ENCODE results near the gene TRAM2. TPM values are rescaled to one million over a fixed set of nuclear protein-coding genes. Genes with fewer than 3 reads are reported as not detected.

The TRAM2 gene
- total and polyA plus RNA-seq, 9 of the 15 experiments (the other 6 are each of a cell fraction or from before 2014, with no cell fraction given), result 2.6 to 13.3 (median 8.9) TPM

DNA sequence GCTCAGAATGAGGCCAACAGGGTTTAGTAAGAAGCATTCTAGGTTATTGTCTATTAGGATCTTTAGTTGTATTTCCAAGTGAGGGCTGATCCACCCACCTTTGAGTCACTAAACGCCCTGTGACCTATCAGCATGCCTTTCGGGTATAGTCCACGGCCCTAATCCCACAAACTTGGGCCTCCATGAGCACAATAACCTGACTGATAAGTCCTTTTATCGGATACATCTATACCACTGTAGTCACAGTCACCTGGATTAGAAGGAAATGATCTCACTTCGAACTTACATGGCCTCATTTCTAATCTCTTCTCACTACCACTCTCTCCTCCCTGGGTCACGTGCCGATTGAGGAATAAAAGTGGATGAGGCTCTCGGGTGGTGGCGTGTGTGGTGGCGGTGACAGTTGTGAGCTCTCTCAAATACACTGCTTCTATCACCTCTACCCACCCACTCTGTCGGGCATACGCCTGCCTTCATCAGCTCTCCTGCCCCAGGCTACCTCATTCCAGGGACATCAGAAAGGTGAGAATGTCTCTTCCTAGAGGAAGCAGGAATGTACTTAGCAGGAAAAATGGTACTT is 65.2 kb downstream of the TRAM2 start (continued):
- TF ChIP-seq, protein P1, sequence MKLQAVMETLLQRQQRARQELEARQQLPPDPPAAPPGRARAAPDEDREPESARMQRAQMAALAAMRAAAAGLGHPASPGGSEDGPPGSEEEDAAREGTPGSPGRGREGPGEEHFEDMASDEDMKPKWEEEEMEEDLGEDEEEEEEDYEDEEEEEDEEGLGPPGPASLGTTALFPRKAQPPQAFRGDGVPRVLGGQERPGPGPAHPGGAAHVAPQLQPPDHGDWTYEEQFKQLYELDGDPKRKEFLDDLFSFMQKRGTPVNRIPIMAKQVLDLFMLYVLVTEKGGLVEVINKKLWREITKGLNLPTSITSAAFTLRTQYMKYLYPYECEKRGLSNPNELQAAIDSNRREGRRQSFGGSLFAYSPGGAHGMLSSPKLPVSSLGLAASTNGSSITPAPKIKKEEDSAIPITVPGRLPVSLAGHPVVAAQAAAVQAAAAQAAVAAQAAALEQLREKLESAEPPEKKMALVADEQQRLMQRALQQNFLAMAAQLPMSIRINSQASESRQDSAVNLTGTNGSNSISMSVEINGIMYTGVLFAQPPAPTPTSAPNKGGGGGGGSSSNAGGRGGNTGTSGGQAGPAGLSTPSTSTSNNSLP (IDR thresholded peaks at IDR 0.05; ENCODE audit: borderline replicate concordance, low read depth, low read length), result no peak
- TF ChIP-seq MECOM (CRISPR knock-in tag; IDR thresholded peaks at IDR 0.05) (peak; percentile 65; the same call in 1 of the 2 replicates), RB1 (IDR thresholded peaks at IDR 0.05; ENCODE audit: low read depth) (no peak), SIX5 (IDR thresholded peaks at IDR 0.05; ENCODE audit: borderline replicate concordance in 1 of 2, insufficient read depth in 1 of 2, low read depth in 1 of 2, low read length in 2 of 2) (no peak), TAF1 (IDR thresholded peaks at IDR 0.05; ENCODE audit: control insufficient read depth, extremely low read depth, insufficient read depth, low read length, severe bottlenecking) (no peak), TAL1 (IDR thresholded peaks at IDR 0.05) (no peak), CREM (IDR thresholded peaks at IDR 0.05; ENCODE audit: low read depth) (no peak), SNRNP70 (optimal IDR thresholded peaks at IDR 0.05; ENCODE audit: low read depth, low read length) (no peak), NELFE (IDR thresholded peaks at IDR 0.05; ENCODE audit: insufficient read depth, insufficient read length) (no peak), PHF21A (IDR thresholded peaks at IDR 0.05; ENCODE audit: borderline replicate concordance, low read depth) (no peak), RAD51 (IDR thresholded peaks at IDR 0.05; ENCODE audit: borderline replicate concordance, low read depth) (peak; percentile 82), ZBTB7A (IDR thresholded peaks at IDR 0.05; ENCODE audit: borderline replicate concordance, control insufficient read depth, low read depth, low read length) (no peak), FOSL1 (tag; conservative IDR thresholded peaks at IDR 0.05) (peak; percentile 53; the same call in 1 of the 2 replicates), FOXJ3 (CRISPR knock-in tag; IDR thresholded peaks at IDR 0.05) (no peak), LARP7 (IDR thresholded peaks at IDR 0.05) (no peak), ZBTB1 (CRISPR knock-in tag; IDR thresholded peaks at IDR 0.05; ENCODE audit: borderline replicate concordance, low read depth) (no peak), NRF1 (conservative IDR thresholded peaks at IDR 0.05 in 1 of 2, IDR thresholded peaks at IDR 0.05 in 1 of 2) (no peak), KDM2B (CRISPR knock-in tag; IDR thresholded peaks at IDR 0.05) (no peak), CTBP1 (IDR thresholded peaks at IDR 0.05; ENCODE audit: borderline replicate concordance) (no peak; the same call in 1 of the 2 replicates), SAFB (IDR thresholded peaks at IDR 0.05; ENCODE audit: borderline replicate concordance, low read depth, low read length) (no peak)
- TF ChIP-seq, protein P2, sequence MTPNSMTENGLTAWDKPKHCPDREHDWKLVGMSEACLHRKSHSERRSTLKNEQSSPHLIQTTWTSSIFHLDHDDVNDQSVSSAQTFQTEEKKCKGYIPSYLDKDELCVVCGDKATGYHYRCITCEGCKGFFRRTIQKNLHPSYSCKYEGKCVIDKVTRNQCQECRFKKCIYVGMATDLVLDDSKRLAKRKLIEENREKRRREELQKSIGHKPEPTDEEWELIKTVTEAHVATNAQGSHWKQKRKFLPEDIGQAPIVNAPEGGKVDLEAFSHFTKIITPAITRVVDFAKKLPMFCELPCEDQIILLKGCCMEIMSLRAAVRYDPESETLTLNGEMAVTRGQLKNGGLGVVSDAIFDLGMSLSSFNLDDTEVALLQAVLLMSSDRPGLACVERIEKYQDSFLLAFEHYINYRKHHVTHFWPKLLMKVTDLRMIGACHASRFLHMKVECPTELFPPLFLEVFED (CRISPR knock-in tag; conservative IDR thresholded peaks at IDR 0.05), result no peak
- TF ChIP-seq, protein P3, sequence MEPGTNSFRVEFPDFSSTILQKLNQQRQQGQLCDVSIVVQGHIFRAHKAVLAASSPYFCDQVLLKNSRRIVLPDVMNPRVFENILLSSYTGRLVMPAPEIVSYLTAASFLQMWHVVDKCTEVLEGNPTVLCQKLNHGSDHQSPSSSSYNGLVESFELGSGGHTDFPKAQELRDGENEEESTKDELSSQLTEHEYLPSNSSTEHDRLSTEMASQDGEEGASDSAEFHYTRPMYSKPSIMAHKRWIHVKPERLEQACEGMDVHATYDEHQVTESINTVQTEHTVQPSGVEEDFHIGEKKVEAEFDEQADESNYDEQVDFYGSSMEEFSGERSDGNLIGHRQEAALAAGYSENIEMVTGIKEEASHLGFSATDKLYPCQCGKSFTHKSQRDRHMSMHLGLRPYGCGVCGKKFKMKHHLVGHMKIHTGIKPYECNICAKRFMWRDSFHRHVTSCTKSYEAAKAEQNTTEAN (CRISPR knock-in tag; IDR thresholded peaks at IDR 0.05), result no peak
- TF ChIP-seq, protein P4, sequence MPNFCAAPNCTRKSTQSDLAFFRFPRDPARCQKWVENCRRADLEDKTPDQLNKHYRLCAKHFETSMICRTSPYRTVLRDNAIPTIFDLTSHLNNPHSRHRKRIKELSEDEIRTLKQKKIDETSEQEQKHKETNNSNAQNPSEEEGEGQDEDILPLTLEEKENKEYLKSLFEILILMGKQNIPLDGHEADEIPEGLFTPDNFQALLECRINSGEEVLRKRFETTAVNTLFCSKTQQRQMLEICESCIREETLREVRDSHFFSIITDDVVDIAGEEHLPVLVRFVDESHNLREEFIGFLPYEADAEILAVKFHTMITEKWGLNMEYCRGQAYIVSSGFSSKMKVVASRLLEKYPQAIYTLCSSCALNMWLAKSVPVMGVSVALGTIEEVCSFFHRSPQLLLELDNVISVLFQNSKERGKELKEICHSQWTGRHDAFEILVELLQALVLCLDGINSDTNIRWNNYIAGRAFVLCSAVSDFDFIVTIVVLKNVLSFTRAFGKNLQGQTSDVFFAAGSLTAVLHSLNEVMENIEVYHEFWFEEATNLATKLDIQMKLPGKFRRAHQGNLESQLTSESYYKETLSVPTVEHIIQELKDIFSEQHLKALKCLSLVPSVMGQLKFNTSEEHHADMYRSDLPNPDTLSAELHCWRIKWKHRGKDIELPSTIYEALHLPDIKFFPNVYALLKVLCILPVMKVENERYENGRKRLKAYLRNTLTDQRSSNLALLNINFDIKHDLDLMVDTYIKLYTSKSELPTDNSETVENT (CRISPR knock-in tag; IDR thresholded peaks at IDR 0.05), result no peak
